ENCODE results near the gene CCDC183.
"Not testable (repeated sequence)": the region's sequence is repeated elsewhere in the genome, so short reads cannot be mapped to it uniquely, and the experiment has no call there.

GRCh38 chr9:136837856-136838277, 41.7 kb downstream of the CCDC183 start:
- not testable (repeated sequence) for TF ChIP-seq ZNF274 (IDR thresholded peaks at IDR 0.05; ENCODE audit: low read depth, low read length); YY1 (IDR thresholded peaks at IDR 0.05; ENCODE audit: insufficient read depth, insufficient read length); SUZ12 (IDR thresholded peaks at IDR 0.05; ENCODE audit: extremely low read depth, insufficient read depth, insufficient read length)
